ENCODE results near the gene PPP4R4. TPM values are rescaled to one million over a fixed set of nuclear protein-coding genes. Genes with fewer than 3 reads are reported as not detected.

Gene PPP4R4
- total RNA-seq, 1 experiment from 2014 or later, result 0.88 TPM

DNA sequence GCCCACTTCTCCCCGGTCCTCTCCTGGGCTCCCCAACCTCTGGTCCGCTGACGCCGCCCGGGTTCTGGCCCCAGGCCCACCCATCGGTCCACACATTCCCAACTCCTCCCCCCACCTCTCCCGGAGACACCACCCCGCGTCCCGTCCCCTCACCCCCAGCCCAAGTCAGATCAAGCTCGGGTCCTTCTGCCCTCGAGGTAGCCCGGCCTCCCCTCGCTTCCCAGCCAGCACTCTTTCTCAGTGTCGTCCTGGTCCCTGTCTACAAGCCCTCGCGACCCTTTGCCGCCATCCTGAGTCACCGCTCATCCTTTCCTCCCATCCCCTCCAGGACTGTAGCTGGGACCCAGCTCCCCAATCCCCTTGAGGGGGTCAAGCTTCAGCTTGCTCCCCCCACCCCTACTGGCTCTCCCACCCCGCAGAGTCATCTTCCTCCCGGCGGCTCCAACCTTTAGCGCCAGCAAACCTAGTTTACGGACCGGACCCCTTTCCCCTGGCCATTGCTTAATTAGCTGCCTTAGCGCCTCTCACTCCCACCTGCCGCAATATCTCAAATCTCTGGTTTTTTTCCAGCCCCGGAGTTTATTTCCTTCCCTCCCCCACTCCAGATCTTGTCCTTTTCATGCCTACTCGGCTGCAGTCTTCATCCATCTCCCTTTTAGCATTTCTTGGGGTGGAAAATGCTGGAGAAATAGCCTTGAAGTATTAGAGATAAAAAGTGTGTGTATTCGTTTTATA lies 1.1 kb downstream of the PPP4R4 start:
- DNase-seq (ENCODE audit: low spot score), result no peak
- no TSS peak for BruUV-seq (replicated peaks)
- Histone ChIP-seq H3K9me3 (ENCODE audit: low read depth, low read length, poor library complexity, severe bottlenecking) (no peaks in the 10 kb centered on the region), H3K36me3 (ENCODE audit: insufficient read depth, low read length, poor library complexity, severe bottlenecking) (no peaks in the 10 kb centered on the region), H3K4me3 (ENCODE audit: low read depth, low read length, poor library complexity, severe bottlenecking) (peak overlapping the region; percentile 53), H3K27ac (ENCODE audit: low read depth, low read length, poor library complexity, severe bottlenecking) (no peak overlapping the region), H3K27me3 (replicated peaks; ENCODE audit: insufficient read depth, low read depth, low read length, poor library complexity) (peaks cover 60% of the 10 kb centered on the region), H3K4me1 (ENCODE audit: insufficient read depth, low read length, poor library complexity, severe bottlenecking) (peaks cover 5% of the 10 kb centered on the region)
- POLR2A ChIA-PET (ENCODE audit: low non-redundant PET), result no interaction called here
- TF ChIP-seq, protein P1, sequence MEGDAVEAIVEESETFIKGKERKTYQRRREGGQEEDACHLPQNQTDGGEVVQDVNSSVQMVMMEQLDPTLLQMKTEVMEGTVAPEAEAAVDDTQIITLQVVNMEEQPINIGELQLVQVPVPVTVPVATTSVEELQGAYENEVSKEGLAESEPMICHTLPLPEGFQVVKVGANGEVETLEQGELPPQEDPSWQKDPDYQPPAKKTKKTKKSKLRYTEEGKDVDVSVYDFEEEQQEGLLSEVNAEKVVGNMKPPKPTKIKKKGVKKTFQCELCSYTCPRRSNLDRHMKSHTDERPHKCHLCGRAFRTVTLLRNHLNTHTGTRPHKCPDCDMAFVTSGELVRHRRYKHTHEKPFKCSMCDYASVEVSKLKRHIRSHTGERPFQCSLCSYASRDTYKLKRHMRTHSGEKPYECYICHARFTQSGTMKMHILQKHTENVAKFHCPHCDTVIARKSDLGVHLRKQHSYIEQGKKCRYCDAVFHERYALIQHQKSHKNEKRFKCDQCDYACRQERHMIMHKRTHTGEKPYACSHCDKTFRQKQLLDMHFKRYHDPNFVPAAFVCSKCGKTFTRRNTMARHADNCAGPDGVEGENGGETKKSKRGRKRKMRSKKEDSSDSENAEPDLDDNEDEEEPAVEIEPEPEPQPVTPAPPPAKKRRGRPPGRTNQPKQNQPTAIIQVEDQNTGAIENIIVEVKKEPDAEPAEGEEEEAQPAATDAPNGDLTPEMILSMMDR (conservative IDR thresholded peaks at IDR 0.05; ENCODE audit: low read depth, low read length), result no peak
- no peak for TF ChIP-seq EZH2 (IDR thresholded peaks at IDR 0.05; ENCODE audit: borderline replicate concordance, low read depth, low read length, poor library complexity, severe bottlenecking)
- intact Hi-C loops (cut with micrococcal nuclease; ENCODE audit: unreplicated experiment), result loop anchor here (5.0 kb wide), 1 partner anchor 43 kb away; no protein-coding TSS in a partner anchor
- CTCF ChIA-PET, result no interaction called here

DNA sequence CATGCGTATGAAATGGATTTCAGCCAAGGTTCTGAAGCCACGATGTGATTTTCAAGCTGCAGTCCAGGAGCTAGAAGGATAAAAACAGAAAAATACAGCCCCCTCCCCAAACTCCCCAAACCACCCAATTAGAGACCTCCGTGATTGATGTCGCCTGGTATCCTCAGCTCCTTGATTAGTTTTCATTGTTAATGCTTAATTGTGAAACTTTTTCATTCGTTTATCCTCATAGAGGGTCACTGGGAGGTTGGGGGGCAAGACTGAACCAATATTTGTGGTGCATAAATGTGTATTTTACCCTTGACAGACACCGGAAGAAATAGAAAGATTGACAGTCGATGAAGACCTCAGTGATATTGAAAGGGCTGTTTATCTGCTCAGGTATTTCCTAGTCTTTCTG lies 1.6 kb downstream of the PPP4R4 start:
- BruUV-seq (replicated peaks), result no TSS peak
- no peak overlapping the region for H3K27ac ChIP-seq (ENCODE audit: low read depth, low read length, poor library complexity, severe bottlenecking)
- intact Hi-C loops (cut with micrococcal nuclease; ENCODE audit: unreplicated experiment), result loop anchor here (5.0 kb wide), 1 partner anchor 43 kb away; no protein-coding TSS in a partner anchor
- H3K4me3 ChIP-seq (ENCODE audit: low read depth, low read length, poor library complexity, severe bottlenecking), result no peak overlapping the region
- no peak for DNase-seq (ENCODE audit: low spot score)
- H3K9me3 ChIP-seq (ENCODE audit: low read depth, low read length, poor library complexity, severe bottlenecking), result no peaks in the 10 kb centered on the region
- TF ChIP-seq EZH2 (IDR thresholded peaks at IDR 0.05; ENCODE audit: borderline replicate concordance, low read depth, low read length, poor library complexity, severe bottlenecking), result no peak
- TF ChIP-seq, protein P1 (conservative IDR thresholded peaks at IDR 0.05; ENCODE audit: low read depth, low read length), result no peak
- H3K4me1 ChIP-seq (ENCODE audit: insufficient read depth, low read length, poor library complexity, severe bottlenecking), result peaks cover 5% of the 10 kb centered on the region
- no peaks in the 10 kb centered on the region for H3K36me3 ChIP-seq (ENCODE audit: insufficient read depth, low read length, poor library complexity, severe bottlenecking)
- ChIA-PET POLR2A (ENCODE audit: low non-redundant PET) (no interaction called here), CTCF (no interaction called here)
- peaks cover 60% of the 10 kb centered on the region for H3K27me3 ChIP-seq (replicated peaks; ENCODE audit: insufficient read depth, low read depth, low read length, poor library complexity)

DNA sequence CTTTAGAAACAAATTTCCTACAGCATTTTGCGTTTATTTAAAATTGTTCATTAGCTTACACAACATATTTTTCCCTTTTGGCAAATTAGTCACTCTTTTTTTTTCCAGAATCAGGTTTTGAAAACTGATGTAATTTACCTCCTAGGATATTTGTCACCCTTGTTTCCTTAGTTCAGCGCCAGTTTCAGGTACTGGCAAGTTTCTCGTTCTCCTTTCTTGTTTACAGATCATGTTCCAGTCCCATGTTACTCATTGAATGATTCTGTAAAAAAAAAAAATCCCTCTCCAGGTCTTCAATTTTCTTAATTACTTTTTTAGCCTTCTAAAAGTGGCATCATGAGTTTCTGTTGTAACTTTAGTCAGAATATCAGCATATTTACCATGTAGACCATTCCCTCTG lies 2.7 kb downstream of the PPP4R4 start:
- intact Hi-C loops (cut with micrococcal nuclease; ENCODE audit: unreplicated experiment), result loop anchor here (5.0 kb wide), 1 partner anchor 45 kb away; no protein-coding TSS in a partner anchor
- TF ChIP-seq, protein P1 (conservative IDR thresholded peaks at IDR 0.05; ENCODE audit: low read depth, low read length), result no peak
- TF ChIP-seq EZH2 (IDR thresholded peaks at IDR 0.05; ENCODE audit: borderline replicate concordance, low read depth, low read length, poor library complexity, severe bottlenecking), result no peak
- no peak for DNase-seq (ENCODE audit: low spot score)

More for the DNA sequence above, 2.7 kb downstream of the PPP4R4 start:
- ChIA-PET CTCF (no interaction called here), POLR2A (ENCODE audit: low non-redundant PET) (no interaction called here)
- Histone ChIP-seq H3K27ac (ENCODE audit: low read depth, low read length, poor library complexity, severe bottlenecking) (no peak overlapping the region), H3K9me3 (ENCODE audit: low read depth, low read length, poor library complexity, severe bottlenecking) (no peaks in the 10 kb centered on the region), H3K36me3 (ENCODE audit: insufficient read depth, low read length, poor library complexity, severe bottlenecking) (no peaks in the 10 kb centered on the region), H3K4me3 (ENCODE audit: low read depth, low read length, poor library complexity, severe bottlenecking) (no peak overlapping the region), H3K27me3 (replicated peaks; ENCODE audit: insufficient read depth, low read depth, low read length, poor library complexity) (peaks cover 60% of the 10 kb centered on the region), H3K4me1 (ENCODE audit: insufficient read depth, low read length, poor library complexity, severe bottlenecking) (peaks cover 5% of the 10 kb centered on the region)
- BruUV-seq (replicated peaks), result no TSS peak
